ENCODE results near the gene FBLN2. TPM values are rescaled to one million over a fixed set of nuclear protein-coding genes. Genes with fewer than 3 reads are reported as not detected.

Gene FBLN2
- total and polyA plus RNA-seq, 4 donors, result 1.3 to 9.1 (median 4.3) TPM

- WGBS, result 79% methylated on average over 15 of the region's 15 CpGs
- H3K27me3 ChIP-seq (ENCODE audit: control insufficient read depth in 4 of 4, insufficient read depth in 4 of 4, low read length in 3 of 4), result peaks cover 0 to 3% (median 0%) of the 10 kb centered on the region in 4 donors
- no peak overlapping the region for H3K9ac ChIP-seq (ENCODE audit: low read depth in 1 of 2, low read length in 2 of 2)
- H3K4me1 ChIP-seq (ENCODE audit: control insufficient read depth in 4 of 4, insufficient read depth in 4 of 4, low read length in 3 of 4), result no peaks in the 10 kb centered on the region
- H3K27ac ChIP-seq (ENCODE audit: low read depth in 1 of 2, low read length in 2 of 2), result no peak overlapping the region
- TF ChIP-seq HNF4G (IDR thresholded peaks at IDR 0.05) (no peak), FOXA1 (IDR thresholded peaks at IDR 0.05) (no peak), CTCF (IDR thresholded peaks at IDR 0.05; ENCODE audit: low read depth, low read length, missing input control) (no peak), SP1 (IDR thresholded peaks at IDR 0.05) (no peak), FOXA2 (IDR thresholded peaks at IDR 0.05) (no peak)
- H3K9me3 ChIP-seq (ENCODE audit: control insufficient read depth in 4 of 4, low read length in 3 of 4), result no peaks in the 10 kb centered on the region
- DNase-seq (ENCODE audit: low spot score), result no peak
- H3K36me3 ChIP-seq (ENCODE audit: control insufficient read depth in 4 of 4, insufficient read depth in 3 of 4, low read depth in 1 of 4, low read length in 3 of 4), result no peaks in the 10 kb centered on the region
- no peak overlapping the region for H3K4me3 ChIP-seq (ENCODE audit: low read depth in 1 of 3, low read length in 3 of 3)
Measured at GRCh38 chr3:13568515-13569028, 19.6 kb downstream of the FBLN2 start.

GRCh38 chr3:13569201-13569600 is 20.3 kb downstream of the FBLN2 start:
- no peaks in the 10 kb centered on the region for H3K9me3 ChIP-seq (ENCODE audit: control insufficient read depth in 4 of 4, low read length in 3 of 4)
- H3K36me3 ChIP-seq (ENCODE audit: control insufficient read depth in 4 of 4, insufficient read depth in 3 of 4, low read depth in 1 of 4, low read length in 3 of 4), result no peaks in the 10 kb centered on the region
- DNase-seq (ENCODE audit: low spot score), result no peak
- TF ChIP-seq YY1 (IDR thresholded peaks at IDR 0.05), result no peak
- no peak for TF ChIP-seq NR2F2 (IDR thresholded peaks at IDR 0.05)
- TF ChIP-seq HNF4A (conservative IDR thresholded peaks at IDR 0.05), result no peak
- TF ChIP-seq CTCF (IDR thresholded peaks at IDR 0.05; ENCODE audit: low read depth, low read length, missing input control), result no peak
- no peak for TF ChIP-seq JUND (IDR thresholded peaks at IDR 0.05)
- no peak for TF ChIP-seq HNF4G (IDR thresholded peaks at IDR 0.05)
- TF ChIP-seq TAF1 (conservative IDR thresholded peaks at IDR 0.05), result no peak
- TF ChIP-seq ZBTB33 (IDR thresholded peaks at IDR 0.05), result no peak
- TF ChIP-seq SP1 (IDR thresholded peaks at IDR 0.05), result no peak
- no peak for TF ChIP-seq FOXA2 (IDR thresholded peaks at IDR 0.05)
- TF ChIP-seq MAX (IDR thresholded peaks at IDR 0.05), result no peak
- no peak for TF ChIP-seq EGR1 (IDR thresholded peaks at IDR 0.05; ENCODE audit: low read depth in 2 of 2)
- no peak for TF ChIP-seq ATF3 (IDR thresholded peaks at IDR 0.05)
- TF ChIP-seq FOXA1 (IDR thresholded peaks at IDR 0.05), result no peak
- no peak for TF ChIP-seq RXRA (IDR thresholded peaks at IDR 0.05)
- no peak for TF ChIP-seq GABPA (IDR thresholded peaks at IDR 0.05 in 1 of 2, conservative IDR thresholded peaks at IDR 0.05 in 1 of 2)
- TF ChIP-seq RAD21 (IDR thresholded peaks at IDR 0.05), result no peak
- 85% methylated on average over 7 of the region's 7 CpGs for WGBS
- no peak overlapping the region for H3K9ac ChIP-seq (ENCODE audit: low read depth in 1 of 2, low read length in 2 of 2)
- no peaks in the 10 kb centered on the region for H3K4me1 ChIP-seq (ENCODE audit: control insufficient read depth in 4 of 4, insufficient read depth in 4 of 4, low read length in 3 of 4)
- H3K27me3 ChIP-seq (ENCODE audit: control insufficient read depth in 4 of 4, insufficient read depth in 4 of 4, low read length in 3 of 4), result peaks cover 0 to 3% (median 0%) of the 10 kb centered on the region in 4 donors
- no peak overlapping the region for H3K4me3 ChIP-seq (ENCODE audit: low read depth in 1 of 3, low read length in 3 of 3)
- H3K27ac ChIP-seq (ENCODE audit: low read depth in 1 of 2, low read length in 2 of 2), result no peak overlapping the region
